Measurements from ENCODE around the gene POLR1D.
A peak's percentile ranks its signal among the peaks of the same experiment; 100 is the strongest.

POLR1D gene

GRCh38 chr13:27592865-27593264 is 28.8 kb upstream of the POLR1D start:
- no peak overlapping the region for H3K9ac ChIP-seq

GRCh38 chr13:27593267-27593666 is 28.4 kb upstream of the POLR1D start:
- no peaks in the 10 kb centered on the region for H3K36me3 ChIP-seq (ENCODE audit: insufficient read depth)
- no peak overlapping the region for H2AFZ ChIP-seq (ENCODE audit: low read depth)
- H3K27ac ChIP-seq, result peak overlapping the region; percentile 46
- peak overlapping the region; percentile 40 for H3K4me2 ChIP-seq
- peaks cover 69% of the 10 kb centered on the region for H3K4me1 ChIP-seq (ENCODE audit: low read depth, poor library complexity, severe bottlenecking)
- H4K20me1 ChIP-seq (ENCODE audit: insufficient read depth), result no peaks in the 10 kb centered on the region
- H3K79me2 ChIP-seq (ENCODE audit: insufficient read depth, low read depth), result peaks cover 27% of the 10 kb centered on the region; the same call in 1 of the 2 replicates
- no peak overlapping the region for H3K4me3 ChIP-seq (IDR thresholded peaks at IDR 0.05; ENCODE audit: insufficient read depth, low read depth, low read length)
- no peaks in the 10 kb centered on the region for H3K27me3 ChIP-seq (ENCODE audit: insufficient read depth, low read depth)
- no peak for TF ChIP-seq CTCF (conservative IDR thresholded peaks at IDR 0.05; ENCODE audit: low read depth, low read length)
- no peak overlapping the region for H3K9ac ChIP-seq

More at GRCh38 chr13:27592865-27593264, 28.8 kb upstream of the POLR1D start:
- H2AFZ ChIP-seq (ENCODE audit: low read depth), result no peak overlapping the region
- peaks cover 23% of the 10 kb centered on the region; the same call in 1 of the 2 replicates for H3K79me2 ChIP-seq (ENCODE audit: insufficient read depth, low read depth)
- TF ChIP-seq CTCF (conservative IDR thresholded peaks at IDR 0.05; ENCODE audit: low read depth, low read length), result no peak
- H3K27me3 ChIP-seq (ENCODE audit: insufficient read depth, low read depth), result no peaks in the 10 kb centered on the region
- H3K36me3 ChIP-seq (ENCODE audit: insufficient read depth), result no peaks in the 10 kb centered on the region
- peak overlapping the region; percentile 40 for H3K4me2 ChIP-seq
- H3K4me1 ChIP-seq (ENCODE audit: low read depth, poor library complexity, severe bottlenecking), result peaks cover 65% of the 10 kb centered on the region
- peak overlapping the region; percentile 46 for H3K27ac ChIP-seq
- no peak overlapping the region for H3K4me3 ChIP-seq (IDR thresholded peaks at IDR 0.05; ENCODE audit: insufficient read depth, low read depth, low read length)
- H4K20me1 ChIP-seq (ENCODE audit: insufficient read depth), result no peaks in the 10 kb centered on the region

- Histone ChIP-seq H4K20me1 (ENCODE audit: insufficient read depth) (no peaks in the 10 kb centered on the region), H3K36me3 (ENCODE audit: insufficient read depth) (no peaks in the 10 kb centered on the region), H3K79me2 (ENCODE audit: insufficient read depth, low read depth) (peaks cover 39% of the 10 kb centered on the region; the same call in 1 of the 2 replicates), H3K27ac (peak overlapping the region; percentile 18; the same call in 1 of the 2 replicates), H3K4me1 (ENCODE audit: low read depth, poor library complexity, severe bottlenecking) (peaks cover 88% of the 10 kb centered on the region), H2AFZ (ENCODE audit: low read depth) (no peak overlapping the region), H3K4me3 (IDR thresholded peaks at IDR 0.05; ENCODE audit: insufficient read depth, low read depth, low read length) (no peak overlapping the region), H3K9ac (no peak overlapping the region), H3K4me2 (peak overlapping the region; percentile 39; the same call in 1 of the 2 replicates), H3K27me3 (ENCODE audit: insufficient read depth, low read depth) (no peaks in the 10 kb centered on the region)
- TF ChIP-seq CTCF (conservative IDR thresholded peaks at IDR 0.05; ENCODE audit: low read depth, low read length), result no peak
Observed at GRCh38 chr13:27595055-27595811, 26.5 kb upstream of the POLR1D start.

GRCh38 chr13:27599096-27599495 is 22.6 kb upstream of the POLR1D start:
- TF ChIP-seq CTCF (conservative IDR thresholded peaks at IDR 0.05; ENCODE audit: low read depth, low read length), result no peak
- peaks cover 74% of the 10 kb centered on the region; the same call in 1 of the 2 replicates for H3K79me2 ChIP-seq (ENCODE audit: insufficient read depth, low read depth)
- H3K9ac ChIP-seq, result no peak overlapping the region
- no peak overlapping the region for H2AFZ ChIP-seq (ENCODE audit: low read depth)
- no peaks in the 10 kb centered on the region for H3K27me3 ChIP-seq (ENCODE audit: insufficient read depth, low read depth)
- peak overlapping the region; percentile 34; the same call in 1 of the 2 replicates for H3K4me2 ChIP-seq
- H4K20me1 ChIP-seq (ENCODE audit: insufficient read depth), result no peaks in the 10 kb centered on the region
- H3K4me3 ChIP-seq (IDR thresholded peaks at IDR 0.05; ENCODE audit: insufficient read depth, low read depth, low read length), result no peak overlapping the region
- H3K4me1 ChIP-seq (ENCODE audit: low read depth, poor library complexity, severe bottlenecking), result peaks cover 92% of the 10 kb centered on the region
- no peaks in the 10 kb centered on the region for H3K36me3 ChIP-seq (ENCODE audit: insufficient read depth)
- no peak overlapping the region for H3K27ac ChIP-seq
